Gastroesophageal sphincter (tissue), 3 donors: ENCODE data around the gene ESX1.

Experiments used
- CTCF ChIP-seq, 4 experiments: fragments of 200-600 bp in 2 of 4; fragments of 450-650 bp in 2 of 4; sonication (generic) in 1 of 4; IDR thresholded peaks; one replicate each; pipeline ENCODE4 v1.5.1; 2017 to 2019; ENCODE audit warnings: antibody characterized with exemption in 4 of 4, mild to moderate bottlenecking in 2 of 4, moderate library complexity in 2 of 4
- POLR2A ChIP-seq, 2 donors: fragments of 450-650 bp; IDR thresholded peaks; one replicate each; pipeline ENCODE4 v1.6.1; 2017; ENCODE audit warnings: antibody characterized with exemption in 2 of 2, mild to moderate bottlenecking in 2 of 2, moderate library complexity in 1 of 2
- POLR2AphosphoS5 ChIP-seq: sonication (generic); formaldehyde crosslinking; IDR thresholded peaks from one replicate; pipeline ENCODE4 v1.6.1; 2017; ENCODE audit warnings: antibody characterized with exemption

DNA sequence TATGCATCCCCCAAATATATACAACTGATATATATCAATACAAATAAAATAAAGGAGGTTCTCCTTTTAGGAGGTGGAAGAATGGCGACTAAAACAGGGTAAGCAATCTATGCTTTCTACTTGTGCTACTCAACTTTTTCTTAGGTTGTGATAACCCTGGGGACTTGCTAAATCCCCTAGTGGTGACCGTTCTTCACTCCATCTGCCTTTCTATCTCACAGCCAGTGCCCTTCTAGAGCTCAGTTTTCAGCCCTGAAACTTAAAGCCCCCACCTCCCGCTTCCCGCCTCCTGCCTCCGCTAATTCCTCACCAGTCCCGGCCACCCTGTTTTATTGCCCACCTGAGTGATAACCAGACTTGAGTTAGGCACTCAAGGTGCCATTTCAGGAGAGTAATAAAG lies 15.5 kb upstream of the ESX1 start:
- no peak for TF ChIP-seq CTCF (IDR thresholded peaks at IDR 0.05)
- TF ChIP-seq POLR2A (IDR thresholded peaks at IDR 0.05) = no peak
- no peak for TF ChIP-seq POLR2AphosphoS5
